Stimulated activated CD8-positive, alpha-beta memory T cell treated with anti-CD3 and anti-CD28 coated beads, Interleukin-2, amount 100 ng/mL, for 48 hours (primary cell): ENCODE data around the gene ANAPC7.
"Not testable (repeated sequence)": the region's sequence is repeated elsewhere in the genome, so short reads cannot be mapped to it uniquely, and the experiment has no call there.

Experiments used
- DNase-seq, 2 donors: peaks; one replicate each; pipeline ENCODE4 v3.0.0-alpha.2; 2020; ENCODE audit warnings: low read depth in 2 of 2

ANAPC7 gene

DNA sequence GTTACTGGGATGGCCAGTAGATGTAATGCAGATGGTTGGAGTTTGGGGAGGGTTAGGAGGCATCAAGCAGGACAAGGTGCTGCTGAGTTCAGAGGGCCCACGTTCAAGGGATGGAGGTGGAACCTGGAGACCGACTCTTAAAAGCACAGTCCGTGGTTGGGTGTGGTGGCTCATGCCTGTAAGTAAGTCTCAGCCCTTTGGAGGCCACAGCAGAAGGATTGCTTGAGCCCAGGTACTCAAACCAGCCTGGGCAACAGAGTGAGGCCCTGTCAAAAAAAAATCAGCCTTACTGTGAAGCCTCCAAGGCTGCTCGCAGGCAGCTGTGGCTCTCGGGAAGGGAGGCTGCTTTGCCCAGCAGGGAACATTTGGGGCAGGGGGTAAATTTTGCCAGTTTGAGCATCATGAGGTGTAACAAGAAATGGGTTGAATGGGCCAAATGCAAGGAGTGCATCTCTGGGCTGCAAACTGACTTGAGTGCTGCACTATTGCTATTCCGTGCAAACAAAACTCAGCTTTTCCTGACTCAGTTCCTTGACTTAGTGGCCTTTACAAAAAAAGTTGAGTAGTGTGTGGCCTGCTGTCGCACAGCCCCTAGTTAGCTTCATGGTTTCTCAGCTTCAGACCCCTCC is 55.0 kb downstream of the ANAPC7 start:
- DNase-seq, result no peak

DNA sequence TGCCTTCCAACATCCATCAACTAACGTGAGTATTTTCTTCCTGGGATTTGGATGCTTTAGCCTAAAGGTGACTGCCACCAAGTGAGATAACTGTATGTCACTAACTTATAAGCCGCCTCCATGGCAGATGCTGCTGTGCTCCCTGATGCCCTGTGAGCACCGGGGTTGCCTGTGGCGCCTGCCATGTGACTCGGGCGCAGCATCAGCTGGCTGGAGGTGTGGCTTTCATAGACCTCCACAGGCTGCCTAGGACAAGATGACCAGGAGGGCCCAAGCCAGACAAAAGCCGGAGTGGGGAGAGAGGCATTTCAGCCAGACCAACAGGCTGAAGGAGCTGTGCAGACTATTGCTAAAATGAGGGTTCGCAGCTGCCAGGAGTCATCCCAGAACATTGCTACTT is 55.7 kb downstream of the ANAPC7 start:
- no peak for DNase-seq

DNA sequence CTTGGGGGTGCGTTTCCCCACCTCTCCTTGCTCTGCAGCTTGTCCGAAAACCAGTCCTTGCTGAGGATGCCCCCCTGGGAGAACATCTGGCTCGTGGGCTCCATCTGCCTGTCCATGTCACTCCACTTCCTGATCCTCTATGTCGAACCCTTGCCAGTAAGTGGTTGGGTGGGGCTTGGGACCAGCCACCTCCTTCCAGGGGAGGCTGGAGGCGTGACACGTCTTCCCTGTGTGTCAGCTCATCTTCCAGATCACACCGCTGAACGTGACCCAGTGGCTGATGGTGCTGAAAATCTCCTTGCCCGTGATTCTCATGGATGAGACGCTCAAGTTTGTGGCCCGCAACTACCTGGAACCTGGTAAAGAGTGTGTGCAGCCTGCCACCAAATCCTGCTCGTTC is 57.5 kb downstream of the ANAPC7 start:
- DNase-seq, result no peak

DNA sequence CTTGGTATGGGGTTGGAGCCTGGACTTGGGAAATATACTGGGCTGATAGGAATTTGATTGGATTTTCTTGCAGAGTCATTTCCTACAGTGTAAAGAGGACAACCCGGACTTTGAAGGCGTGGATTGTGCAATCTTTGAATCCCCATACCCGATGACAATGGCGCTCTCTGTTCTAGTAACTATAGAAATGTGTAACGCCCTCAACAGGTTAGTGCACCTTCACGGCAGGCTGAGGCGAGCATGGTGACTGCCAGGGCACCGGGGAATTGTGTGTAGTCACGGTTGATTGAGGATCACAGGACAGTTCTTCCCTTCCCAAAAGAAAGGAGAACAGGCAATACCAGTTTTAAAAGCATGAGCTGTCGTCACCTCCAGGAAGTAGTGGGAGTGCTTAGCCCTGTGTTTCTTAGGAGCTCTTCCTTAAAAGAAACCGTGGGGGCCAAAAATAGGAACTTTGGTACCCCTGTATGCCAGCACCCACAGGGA is 58.3 kb downstream of the ANAPC7 start:
- DNase-seq, result no peak

DNA sequence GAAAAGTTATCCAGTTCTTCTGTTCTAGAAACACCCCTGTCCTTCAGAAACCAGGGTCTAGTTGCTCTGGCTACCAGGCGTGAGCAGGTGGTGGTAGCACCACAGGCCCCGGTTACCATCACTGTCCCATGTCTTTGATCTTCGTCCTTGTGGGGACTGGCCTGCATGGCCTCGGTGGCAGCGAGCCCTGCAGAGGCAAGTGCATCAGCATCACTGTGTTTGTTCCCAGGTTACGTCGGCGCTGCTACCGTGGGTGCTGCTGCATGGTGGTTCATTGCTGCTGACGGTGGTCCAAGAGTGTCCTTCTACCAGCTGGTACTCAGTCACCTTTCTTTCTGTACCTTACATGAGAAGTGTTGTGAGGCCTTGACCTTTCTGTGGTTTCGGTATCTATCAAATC is 58.9 kb downstream of the ANAPC7 start:
- DNase-seq, result no peak

DNA sequence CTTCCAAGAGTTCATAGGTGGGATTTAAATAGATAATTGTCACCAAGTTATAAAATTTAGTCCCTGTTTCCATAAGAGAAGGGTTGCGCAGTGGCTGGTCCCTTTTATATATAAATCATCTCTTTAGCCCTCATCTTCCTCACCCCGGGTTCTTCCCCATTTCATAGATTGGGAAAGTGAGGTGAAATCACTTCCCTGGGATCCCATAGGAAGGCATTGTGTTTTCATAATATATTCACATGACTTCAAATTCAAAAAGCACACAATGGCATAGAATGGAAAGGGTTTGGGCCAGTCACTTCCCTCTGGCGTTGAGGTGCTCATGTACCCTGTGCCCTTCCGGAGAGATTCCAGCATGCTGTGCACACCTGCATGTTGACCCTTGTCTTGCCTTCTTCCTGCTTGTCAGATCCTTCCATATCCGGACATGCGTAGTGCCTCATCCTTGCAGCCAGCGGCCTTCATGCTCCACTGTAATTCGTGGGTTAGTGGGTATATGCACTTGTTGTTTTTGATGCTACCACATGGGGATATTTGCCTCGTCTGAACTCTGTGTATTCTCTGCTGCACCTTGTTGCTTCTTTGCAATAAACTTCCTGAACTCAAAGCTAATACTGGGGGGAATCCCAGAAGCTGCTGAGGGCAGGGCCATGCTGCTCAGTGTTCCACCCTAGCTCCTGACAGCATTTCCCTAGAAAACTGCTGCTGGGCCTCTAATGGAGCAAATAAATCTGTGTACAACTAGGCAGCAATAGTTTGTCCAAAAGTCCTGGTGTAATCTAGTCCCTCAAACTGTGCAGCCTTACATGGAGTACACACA is 59.6 kb downstream of the ANAPC7 start:
- DNase-seq, result no peak

DNA sequence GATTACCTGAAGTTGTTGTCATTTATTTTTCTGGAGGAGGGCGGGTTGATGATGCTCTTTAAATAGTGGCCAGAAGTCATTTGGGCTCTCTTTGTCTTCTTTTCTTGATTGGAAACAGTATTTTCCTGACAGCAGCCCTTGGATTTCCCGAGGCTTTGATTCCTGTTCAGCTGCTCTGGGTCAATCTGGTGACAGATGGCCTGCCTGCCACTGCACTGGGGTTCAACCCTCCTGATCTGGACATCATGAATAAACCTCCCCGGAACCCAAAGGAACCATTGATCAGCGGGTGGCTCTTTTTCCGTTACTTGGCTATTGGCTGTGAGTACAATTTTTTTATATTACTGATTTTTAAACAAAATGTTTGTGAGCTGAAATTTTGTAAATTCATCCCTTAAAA is 60.4 kb downstream of the ANAPC7 start:
- no peak for DNase-seq

DNA sequence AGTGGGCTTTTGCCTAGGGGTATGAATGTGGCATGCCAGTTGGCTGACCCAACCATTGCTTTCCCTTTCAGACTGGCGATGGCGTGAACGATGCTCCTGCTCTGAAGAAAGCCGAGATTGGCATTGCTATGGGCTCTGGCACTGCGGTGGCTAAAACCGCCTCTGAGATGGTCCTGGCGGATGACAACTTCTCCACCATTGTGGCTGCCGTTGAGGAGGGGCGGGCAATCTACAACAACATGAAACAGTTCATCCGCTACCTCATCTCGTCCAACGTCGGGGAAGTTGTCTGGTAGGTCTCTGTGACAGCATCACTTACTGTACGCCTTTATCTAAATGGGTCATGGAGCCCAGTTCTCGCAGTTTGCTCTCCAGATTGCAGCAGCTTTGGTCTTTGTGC is 61.4 kb downstream of the ANAPC7 start:
- DNase-seq, result no peak

DNA sequence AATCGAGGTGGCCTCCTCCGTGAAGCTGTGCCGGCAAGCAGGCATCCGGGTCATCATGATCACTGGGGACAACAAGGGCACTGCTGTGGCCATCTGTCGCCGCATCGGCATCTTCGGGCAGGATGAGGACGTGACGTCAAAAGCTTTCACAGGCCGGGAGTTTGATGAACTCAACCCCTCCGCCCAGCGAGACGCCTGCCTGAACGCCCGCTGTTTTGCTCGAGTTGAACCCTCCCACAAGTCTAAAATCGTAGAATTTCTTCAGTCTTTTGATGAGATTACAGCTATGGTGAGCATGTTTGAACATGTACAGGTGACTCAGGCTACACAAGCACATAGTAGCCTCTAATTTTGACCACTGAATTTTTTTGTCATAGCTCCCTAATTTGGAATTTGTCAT is 62.8 kb downstream of the ANAPC7 start:
- no peak for DNase-seq

DNA sequence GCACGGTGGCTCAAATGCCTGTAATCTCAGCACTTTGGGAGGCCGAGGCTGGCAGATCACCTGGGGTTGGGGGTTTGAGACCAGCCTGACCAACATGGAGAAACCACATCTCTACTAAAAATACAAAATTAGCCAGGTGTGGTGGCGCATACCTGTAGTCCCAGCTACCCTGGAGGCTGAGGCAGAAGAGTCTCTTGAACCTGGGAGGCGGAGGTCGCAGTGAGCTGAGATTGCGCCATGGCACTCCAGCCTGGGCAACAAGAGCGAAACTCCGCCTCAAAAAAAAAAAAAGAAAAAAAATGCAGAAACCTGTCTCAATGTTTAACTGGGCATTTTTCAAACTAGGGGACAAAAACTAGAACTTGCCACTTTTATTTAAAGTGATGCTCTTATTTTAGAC is 63.2 kb downstream of the ANAPC7 start:
- DNase-seq, result not testable (repeated sequence)

DNA sequence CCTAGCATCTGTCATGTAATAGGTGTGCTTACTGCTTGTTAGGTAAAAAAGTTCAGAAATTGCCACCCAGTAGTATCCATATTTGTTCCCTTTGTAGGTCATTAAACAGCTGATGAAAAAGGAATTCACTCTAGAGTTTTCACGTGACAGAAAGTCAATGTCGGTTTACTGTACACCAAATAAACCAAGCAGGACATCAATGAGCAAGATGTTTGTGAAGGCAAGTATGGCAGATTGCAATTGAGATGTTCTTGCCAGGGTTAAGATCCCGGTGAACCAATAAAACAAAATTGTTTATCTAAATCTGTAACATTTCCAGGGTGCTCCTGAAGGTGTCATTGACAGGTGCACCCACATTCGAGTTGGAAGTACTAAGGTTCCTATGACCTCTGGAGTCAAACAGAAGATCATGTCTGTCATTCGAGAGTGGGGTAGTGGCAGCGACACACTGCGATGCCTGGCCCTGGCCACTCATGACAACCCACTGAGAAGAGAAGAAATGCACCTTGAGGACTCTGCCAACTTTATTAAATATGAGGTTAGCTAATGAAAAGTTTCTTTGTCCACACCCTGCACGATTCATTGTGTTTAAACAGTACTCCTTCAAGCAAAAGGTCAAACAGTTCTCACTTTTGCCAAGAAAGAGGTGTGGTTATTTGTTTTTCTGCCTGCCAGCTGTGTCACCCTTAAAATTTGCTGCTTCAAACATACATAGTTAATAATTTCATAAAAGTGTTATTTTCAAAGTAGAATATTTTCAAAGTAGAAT is 64.1 kb downstream of the ANAPC7 start:
- no peak for DNase-seq

DNA sequence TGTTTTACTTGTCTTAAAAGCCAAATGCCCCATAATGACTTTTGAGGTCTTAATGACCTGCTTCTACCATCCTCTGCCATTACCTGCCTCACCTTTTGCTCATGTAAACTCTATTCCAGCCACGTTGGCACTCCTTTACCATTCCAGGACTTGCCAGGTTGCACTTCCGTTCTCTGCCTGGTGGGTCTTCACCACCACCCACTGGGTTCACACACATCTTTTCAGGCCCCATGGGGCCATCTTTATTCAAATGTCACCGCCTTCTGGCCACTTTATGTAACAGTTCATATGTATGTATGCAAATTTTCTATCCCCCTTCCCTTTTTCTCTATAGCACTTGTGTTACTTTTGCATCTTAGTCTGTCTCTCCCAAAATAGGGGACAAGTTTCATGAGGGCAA is 64.8 kb downstream of the ANAPC7 start:
- DNase-seq, result no peak

DNA sequence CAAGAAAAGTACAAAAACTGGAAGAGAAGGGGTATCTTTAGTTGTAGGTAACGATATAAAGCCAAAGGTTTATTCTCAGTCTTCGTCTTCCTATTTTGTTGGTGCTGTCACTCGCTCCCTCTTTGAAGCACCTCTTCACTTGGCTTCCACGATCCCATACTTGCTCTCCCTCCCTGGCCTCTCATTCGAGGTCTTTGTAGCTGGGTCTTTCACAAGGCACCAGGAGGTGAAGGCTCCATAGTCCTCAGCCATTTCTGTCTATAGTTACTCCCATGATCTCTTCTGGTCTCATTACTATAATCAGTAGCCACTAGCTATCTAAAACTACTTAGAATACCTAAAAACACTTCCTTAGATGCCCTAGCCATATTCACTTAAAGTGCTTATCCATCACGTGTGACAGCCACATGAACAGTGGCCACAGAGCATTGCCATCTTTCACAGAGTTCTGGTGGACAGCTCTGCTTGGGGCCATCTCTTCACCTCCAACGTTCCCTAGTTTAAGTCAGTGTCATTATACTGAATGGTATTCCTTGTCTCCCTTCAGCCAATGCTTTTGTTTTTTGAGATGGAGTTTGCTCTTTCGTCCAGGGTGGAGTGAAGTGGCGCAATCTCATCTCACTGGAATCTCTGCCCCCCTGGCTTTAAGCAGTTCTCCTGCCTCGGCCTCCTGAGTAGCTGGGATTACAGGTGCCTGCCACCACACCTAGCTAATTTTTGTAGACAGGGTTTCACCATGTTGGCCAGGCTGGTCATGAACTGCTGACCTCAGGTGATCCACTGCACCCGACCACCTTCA is 65.4 kb downstream of the ANAPC7 start:
- DNase-seq, result no peak

DNA sequence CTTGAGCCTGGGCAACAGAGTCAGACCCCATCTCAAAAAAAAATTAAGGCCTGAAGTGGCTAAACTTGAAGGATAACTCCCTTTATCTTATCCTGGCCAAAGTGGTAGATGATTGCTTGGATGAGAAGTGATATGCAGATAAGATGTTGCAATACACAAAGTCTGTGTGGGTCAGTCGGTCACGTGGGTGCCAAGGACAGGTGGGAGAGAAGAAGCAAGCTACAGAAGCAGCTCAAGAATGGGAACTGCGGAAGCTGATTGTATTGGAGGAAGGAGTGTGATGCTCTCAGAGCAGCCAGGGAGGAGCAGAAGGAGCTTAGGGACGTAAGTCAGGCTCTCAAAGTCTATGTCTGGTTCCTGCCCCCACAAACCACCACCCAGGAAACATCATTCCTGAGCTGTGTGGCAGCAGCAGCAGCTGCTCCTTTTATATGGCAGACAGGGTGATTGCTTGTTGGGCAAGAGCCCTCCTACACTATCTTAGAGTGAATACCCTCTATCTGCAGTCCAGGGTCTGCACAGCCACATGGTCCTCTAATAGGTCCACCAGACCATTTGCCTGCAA is 67.9 kb downstream of the ANAPC7 start:
- DNase-seq, result no peak

DNA sequence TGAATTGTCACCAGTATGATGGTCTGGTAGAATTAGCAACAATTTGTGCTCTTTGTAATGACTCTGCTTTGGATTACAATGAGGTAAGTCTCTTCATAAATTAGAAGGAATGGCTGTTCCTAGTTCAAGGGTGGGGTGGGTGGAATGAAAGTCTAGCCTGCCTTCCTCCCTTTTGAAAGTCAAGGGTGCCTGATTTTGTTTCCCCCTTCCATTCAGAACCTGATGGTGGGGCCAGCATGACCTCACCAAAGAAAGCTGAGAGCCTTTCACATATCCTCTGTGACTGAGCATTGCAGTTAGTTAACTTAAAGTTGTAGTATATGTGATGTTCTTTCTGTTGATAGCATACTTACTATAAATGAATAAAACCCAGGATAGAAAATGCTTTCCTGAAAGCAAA is 70.3 kb downstream of the ANAPC7 start:
- DNase-seq, result no peak

DNA sequence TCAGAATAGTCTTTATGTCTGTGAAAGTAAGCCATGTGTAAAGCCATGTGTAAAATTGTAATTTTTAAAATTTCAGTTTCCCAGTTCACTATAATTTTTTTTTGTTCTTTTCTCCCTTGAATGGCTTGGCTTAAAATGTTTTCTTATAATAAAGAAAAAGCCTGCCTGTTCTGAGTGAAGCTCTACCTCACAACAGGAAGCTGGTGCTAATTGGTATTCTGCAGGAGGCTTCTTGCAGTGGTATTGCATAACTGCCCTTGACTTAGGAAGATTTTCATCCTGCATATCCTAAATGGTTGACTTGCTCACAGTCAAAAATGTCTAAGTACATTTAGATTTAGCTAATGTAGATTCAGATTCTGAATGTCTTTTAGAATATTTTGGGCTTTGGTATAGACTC is 73.0 kb downstream of the ANAPC7 start:
- no peak for DNase-seq

DNA sequence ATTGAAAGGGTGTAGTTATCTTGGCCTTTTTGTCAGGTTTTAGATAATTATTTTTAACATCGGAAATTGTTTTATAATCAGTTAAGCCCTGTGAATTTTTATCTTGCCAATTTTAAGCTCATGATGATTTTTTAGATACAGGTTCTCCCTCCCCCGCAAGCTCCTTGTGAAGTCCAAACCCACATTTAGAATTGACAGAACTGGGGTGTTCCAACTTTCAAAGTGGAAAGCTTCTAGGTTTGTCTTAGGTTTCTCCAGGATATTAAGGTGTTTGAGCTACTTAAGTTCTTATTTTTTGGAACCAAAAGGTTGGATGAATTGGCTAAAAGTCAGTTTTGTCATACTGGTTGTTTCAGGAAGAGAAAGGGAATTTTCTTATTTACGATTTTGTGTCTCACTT is 73.4 kb downstream of the ANAPC7 start:
- no peak for DNase-seq

DNA sequence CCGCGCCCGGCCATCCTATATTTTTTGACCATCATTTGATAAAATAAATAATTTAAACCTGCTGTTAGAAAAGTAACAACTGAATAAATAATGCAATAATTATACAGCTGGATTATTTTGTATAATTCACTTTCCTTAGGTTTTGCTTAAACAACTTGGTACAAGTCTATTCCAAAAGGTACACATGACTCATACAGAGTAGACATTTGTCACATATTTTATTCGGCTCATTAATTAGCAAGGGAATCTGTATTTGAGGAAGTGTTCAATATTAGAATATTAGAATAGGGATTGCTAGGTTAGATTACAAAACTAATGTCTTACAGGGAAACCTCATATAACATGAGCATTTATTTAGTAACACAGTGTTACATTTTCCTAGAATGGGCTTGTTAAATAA is 73.8 kb downstream of the ANAPC7 start:
- no peak for DNase-seq
